GM19438 (cell line): ENCODE results near the gene FHOD3.

Experiments used
- ATAC-seq: cut with Tn5 transposase; IDR thresholded peaks from one replicate; pipeline ENCODE4 v1.9.1; 2021; ENCODE audit warnings: low read depth; ENCODE audit not compliant: unreplicated experiment

The FHOD3 gene

GRCh38 chr18:36403896-36404820, 106.6 kb downstream of the FHOD3 start:
- no peak for ATAC-seq

- ATAC-seq, result no peak
Measured at GRCh38 chr18:36405611-36406010, 108.1 kb downstream of the FHOD3 start.

DNA sequence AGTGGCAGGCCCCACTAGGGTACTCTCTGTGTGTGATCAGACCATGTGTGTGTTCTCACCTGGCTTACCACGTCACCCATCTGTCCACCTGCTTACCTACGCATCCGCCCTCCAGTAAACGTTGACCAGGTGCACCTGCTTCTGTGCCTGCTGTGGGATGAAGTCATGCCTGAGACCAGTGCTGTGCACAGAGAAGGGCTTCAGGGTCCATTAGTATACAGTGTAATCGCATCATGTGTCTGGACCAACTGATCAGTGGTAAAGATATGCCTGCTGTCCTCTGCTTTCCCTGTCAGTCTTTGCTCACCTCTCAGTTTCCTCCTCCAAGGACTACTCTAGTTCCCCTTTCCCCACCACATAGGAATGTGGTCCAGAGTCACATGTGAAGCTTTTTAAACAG, 109.3 kb downstream of the FHOD3 start:
- no peak for ATAC-seq

GRCh38 chr18:36408606-36409005, 111.1 kb downstream of the FHOD3 start:
- ATAC-seq, result no peak

- no peak for ATAC-seq
Measured at GRCh38 chr18:36409779-36410178, 112.3 kb downstream of the FHOD3 start.

GRCh38 chr18:36410346-36410745, 112.8 kb downstream of the FHOD3 start:
- ATAC-seq, result no peak

- ATAC-seq, result no peak
Measured at GRCh38 chr18:36411745-36412168, 114.2 kb downstream of the FHOD3 start.

DNA sequence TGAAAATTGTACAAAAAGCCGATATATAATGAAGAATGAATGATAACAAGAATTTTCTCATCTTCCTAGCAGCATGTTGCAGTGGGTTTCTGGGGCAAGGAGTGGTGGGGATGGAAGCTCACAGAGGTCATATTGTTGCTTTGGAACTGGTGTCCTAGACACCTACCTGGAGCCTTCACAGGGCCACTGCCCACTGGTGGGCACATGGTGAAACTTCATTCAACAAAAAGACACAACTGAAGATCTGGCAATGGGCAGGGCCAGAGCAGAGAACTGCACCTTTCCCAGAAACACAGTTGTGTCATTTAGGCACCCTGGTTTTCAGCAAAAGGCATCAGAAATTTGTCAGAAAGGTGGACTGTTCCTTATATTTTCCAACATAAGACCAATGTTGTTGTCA, 115.3 kb downstream of the FHOD3 start:
- no peak for ATAC-seq

GRCh38 chr18:36415171-36415570, 117.7 kb downstream of the FHOD3 start:
- no peak for ATAC-seq

DNA sequence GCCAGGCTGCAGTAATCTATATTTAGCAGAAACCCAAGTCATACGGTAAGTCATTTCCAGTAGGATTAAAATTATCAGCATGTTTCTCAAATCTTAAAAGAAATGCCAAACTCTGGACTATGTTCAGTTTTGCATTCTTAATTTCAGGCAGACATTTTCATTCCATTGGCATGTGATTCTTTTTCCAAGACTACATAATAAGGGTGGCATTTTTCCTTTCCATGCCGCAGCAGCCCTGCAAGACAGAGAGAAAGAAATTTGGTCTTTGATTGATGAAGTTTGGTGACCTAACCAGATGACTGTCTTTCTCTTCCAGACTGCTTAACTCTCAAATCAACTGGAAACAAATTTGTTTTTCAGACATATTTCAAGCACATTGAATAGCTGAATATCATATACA, 118.1 kb downstream of the FHOD3 start:
- no peak for ATAC-seq

GRCh38 chr18:36419188-36419899, 121.8 kb downstream of the FHOD3 start:
- ATAC-seq, result no peak

DNA sequence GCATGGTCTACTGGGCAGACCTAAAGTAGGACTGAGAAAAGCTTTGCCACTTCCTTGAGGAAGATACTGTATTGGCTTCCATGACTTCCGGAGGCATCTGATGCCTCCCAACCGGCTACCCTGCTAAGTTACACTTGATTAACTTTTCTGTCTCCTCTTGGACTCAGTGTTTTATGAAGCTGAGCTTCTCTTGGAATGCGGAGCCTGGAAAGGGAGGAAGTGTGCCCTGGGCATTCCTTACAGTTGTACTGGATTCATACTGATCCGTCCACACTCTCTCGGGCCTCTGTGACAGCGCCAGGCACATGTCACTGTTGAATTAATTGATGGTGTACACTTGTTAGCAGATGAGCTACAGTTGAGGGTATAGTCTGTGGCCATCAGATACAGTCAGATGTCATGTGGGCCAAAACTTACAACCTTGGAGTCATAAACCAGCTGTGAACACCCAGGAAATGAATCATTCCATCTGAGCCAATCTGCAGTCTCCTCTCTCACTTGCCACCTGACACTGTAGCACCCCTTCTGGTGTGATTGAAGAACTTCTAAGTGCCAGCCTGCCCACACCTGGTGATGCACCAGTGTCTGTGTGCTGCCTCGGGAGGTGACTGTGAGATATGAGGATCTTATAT, 122.5 kb downstream of the FHOD3 start:
- no peak for ATAC-seq

DNA sequence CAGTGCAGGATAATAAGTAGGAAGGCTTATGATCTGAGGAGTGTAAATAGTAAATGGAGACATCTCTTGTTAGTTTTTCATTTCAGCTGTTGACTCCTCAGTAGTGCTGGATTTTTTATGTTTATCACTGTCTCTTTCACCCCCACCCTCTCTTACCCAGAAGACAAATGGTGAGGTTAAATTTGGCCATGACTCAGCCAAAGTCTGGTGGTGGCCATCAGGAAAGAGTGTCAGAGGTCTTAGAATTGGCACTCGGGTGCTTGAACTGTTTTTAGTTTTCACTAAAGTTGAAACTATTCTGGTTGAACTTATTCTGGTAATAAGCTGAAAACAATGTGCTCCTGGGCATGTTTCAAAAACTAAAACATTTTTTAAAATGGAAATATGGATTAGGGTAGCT, 123.3 kb downstream of the FHOD3 start:
- no peak for ATAC-seq

DNA sequence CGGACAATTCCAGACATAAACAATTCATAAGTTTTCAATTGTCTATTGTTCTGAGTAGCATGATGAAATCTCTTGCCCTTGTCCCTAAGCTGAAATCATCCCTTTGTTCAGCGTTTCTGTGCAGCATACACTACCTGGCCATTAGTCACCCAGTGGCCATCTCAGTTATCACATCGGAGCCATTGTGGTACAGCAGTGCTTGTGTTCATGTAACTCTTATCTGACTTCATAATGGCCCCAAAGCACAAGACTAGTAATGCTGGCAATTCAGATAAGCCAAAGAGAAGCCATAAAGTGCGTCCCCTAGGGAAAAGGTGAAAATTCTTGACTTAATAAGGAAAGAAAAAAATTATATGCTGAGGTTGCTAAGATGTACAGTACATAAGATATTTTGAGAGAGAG, 127.2 kb downstream of the FHOD3 start:
- no peak for ATAC-seq

- no peak for ATAC-seq
Measured at GRCh38 chr18:36427369-36427768, 129.9 kb downstream of the FHOD3 start.

DNA sequence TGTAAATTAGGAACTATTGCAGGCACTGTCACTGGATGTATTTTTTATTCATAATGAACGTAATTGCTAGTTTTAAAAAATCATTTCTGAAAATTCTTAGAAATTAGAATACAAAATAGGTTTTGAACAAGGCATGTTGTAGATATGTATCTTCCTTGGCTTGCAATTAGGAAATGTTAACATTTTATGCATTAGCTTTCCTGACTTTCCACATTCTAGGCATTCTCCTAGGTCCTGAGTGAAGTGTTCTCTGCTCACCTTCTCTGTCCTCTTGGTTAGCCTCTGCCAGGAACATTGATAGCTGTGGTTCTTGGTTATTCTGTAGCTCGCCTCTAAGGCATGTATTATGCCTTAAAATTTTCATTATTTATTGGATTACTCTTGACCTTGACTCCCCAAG, 130.3 kb downstream of the FHOD3 start:
- ATAC-seq, result no peak

- no peak for ATAC-seq
Measured at GRCh38 chr18:36428431-36429029, 131.0 kb downstream of the FHOD3 start.

GRCh38 chr18:36432880-36433555, 135.5 kb downstream of the FHOD3 start:
- no peak for ATAC-seq

- ATAC-seq, result no peak
Measured at GRCh38 chr18:36436387-36436786, 138.9 kb downstream of the FHOD3 start.

- ATAC-seq, result no peak
Measured at GRCh38 chr18:36440614-36441013, 143.1 kb downstream of the FHOD3 start.
